GM21619 (cell line): Measurements from ENCODE around the gene OLIG1.

ENCODE experiments used
- ATAC-seq: cut with Tn5 transposase; IDR thresholded peaks from one replicate; pipeline ENCODE4 v1.9.1; 2021; ENCODE audit not compliant: unreplicated experiment

OLIG1 gene

GRCh38 chr21:33089395-33090119, 19.6 kb downstream of the OLIG1 start:
- no peak for ATAC-seq

GRCh38 chr21:33096426-33096825, 26.5 kb downstream of the OLIG1 start:
- ATAC-seq: no peak

- ATAC-seq: no peak
Measured at GRCh38 chr21:33099131-33099530, 29.2 kb downstream of the OLIG1 start.

GRCh38 chr21:33101300-33101911, 31.5 kb downstream of the OLIG1 start:
- ATAC-seq: no peak

GRCh38 chr21:33105088-33105487, 35.1 kb downstream of the OLIG1 start:
- ATAC-seq: no peak

- no peak for ATAC-seq
Measured at GRCh38 chr21:33108228-33108627, 38.3 kb downstream of the OLIG1 start.

GRCh38 chr21:33109574-33110339, 39.8 kb downstream of the OLIG1 start:
- ATAC-seq: no peak

GRCh38 chr21:33110340-33110715, 40.4 kb downstream of the OLIG1 start:
- no peak for ATAC-seq

- ATAC-seq: no peak
Measured at GRCh38 chr21:33111577-33111976, 41.6 kb downstream of the OLIG1 start.

- ATAC-seq: no peak
Measured at GRCh38 chr21:33112151-33112550, 42.2 kb downstream of the OLIG1 start.

- no peak for ATAC-seq
Measured at GRCh38 chr21:33112681-33113080, 42.7 kb downstream of the OLIG1 start.

GRCh38 chr21:33113131-33113530, 43.2 kb downstream of the OLIG1 start:
- no peak for ATAC-seq

- ATAC-seq: no peak
Measured at GRCh38 chr21:33114276-33114675, 44.3 kb downstream of the OLIG1 start.

GRCh38 chr21:33115631-33116510, 45.9 kb downstream of the OLIG1 start:
- no peak for ATAC-seq

GRCh38 chr21:33116676-33117075, 46.7 kb downstream of the OLIG1 start:
- no peak for ATAC-seq

GRCh38 chr21:33117101-33117888, 47.4 kb downstream of the OLIG1 start:
- no peak for ATAC-seq
